ENCODE measurements around the gene PPP2R2C. TPM values are rescaled to one million over a fixed set of nuclear protein-coding genes. Genes with fewer than 3 reads are reported as not detected.

Gene PPP2R2C
- total and polyA plus RNA-seq, 2 experiments from 2014 or later, result 1.3 to 9.2 TPM

DNA sequence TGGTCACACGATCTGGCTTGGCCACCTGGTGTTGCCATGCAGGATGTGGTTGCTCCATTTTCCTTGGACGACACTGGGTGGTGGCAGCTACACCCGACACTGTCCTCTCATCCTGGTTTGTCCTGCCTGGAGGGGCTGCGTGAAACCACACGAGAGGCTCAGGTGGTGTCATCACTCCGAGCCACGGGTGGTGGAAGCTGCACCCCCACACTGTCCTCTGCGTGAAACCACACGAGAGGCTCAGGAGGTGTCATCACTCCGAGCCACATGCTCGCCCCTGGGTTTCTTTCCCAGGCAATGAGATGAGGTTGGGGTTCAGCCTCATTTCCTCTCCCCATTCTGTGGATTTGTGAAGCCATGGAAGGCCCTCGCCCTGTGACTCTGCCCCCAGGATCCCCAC, 168.5 kb downstream of the PPP2R2C start (continued):
- TF ChIP-seq, protein P1, sequence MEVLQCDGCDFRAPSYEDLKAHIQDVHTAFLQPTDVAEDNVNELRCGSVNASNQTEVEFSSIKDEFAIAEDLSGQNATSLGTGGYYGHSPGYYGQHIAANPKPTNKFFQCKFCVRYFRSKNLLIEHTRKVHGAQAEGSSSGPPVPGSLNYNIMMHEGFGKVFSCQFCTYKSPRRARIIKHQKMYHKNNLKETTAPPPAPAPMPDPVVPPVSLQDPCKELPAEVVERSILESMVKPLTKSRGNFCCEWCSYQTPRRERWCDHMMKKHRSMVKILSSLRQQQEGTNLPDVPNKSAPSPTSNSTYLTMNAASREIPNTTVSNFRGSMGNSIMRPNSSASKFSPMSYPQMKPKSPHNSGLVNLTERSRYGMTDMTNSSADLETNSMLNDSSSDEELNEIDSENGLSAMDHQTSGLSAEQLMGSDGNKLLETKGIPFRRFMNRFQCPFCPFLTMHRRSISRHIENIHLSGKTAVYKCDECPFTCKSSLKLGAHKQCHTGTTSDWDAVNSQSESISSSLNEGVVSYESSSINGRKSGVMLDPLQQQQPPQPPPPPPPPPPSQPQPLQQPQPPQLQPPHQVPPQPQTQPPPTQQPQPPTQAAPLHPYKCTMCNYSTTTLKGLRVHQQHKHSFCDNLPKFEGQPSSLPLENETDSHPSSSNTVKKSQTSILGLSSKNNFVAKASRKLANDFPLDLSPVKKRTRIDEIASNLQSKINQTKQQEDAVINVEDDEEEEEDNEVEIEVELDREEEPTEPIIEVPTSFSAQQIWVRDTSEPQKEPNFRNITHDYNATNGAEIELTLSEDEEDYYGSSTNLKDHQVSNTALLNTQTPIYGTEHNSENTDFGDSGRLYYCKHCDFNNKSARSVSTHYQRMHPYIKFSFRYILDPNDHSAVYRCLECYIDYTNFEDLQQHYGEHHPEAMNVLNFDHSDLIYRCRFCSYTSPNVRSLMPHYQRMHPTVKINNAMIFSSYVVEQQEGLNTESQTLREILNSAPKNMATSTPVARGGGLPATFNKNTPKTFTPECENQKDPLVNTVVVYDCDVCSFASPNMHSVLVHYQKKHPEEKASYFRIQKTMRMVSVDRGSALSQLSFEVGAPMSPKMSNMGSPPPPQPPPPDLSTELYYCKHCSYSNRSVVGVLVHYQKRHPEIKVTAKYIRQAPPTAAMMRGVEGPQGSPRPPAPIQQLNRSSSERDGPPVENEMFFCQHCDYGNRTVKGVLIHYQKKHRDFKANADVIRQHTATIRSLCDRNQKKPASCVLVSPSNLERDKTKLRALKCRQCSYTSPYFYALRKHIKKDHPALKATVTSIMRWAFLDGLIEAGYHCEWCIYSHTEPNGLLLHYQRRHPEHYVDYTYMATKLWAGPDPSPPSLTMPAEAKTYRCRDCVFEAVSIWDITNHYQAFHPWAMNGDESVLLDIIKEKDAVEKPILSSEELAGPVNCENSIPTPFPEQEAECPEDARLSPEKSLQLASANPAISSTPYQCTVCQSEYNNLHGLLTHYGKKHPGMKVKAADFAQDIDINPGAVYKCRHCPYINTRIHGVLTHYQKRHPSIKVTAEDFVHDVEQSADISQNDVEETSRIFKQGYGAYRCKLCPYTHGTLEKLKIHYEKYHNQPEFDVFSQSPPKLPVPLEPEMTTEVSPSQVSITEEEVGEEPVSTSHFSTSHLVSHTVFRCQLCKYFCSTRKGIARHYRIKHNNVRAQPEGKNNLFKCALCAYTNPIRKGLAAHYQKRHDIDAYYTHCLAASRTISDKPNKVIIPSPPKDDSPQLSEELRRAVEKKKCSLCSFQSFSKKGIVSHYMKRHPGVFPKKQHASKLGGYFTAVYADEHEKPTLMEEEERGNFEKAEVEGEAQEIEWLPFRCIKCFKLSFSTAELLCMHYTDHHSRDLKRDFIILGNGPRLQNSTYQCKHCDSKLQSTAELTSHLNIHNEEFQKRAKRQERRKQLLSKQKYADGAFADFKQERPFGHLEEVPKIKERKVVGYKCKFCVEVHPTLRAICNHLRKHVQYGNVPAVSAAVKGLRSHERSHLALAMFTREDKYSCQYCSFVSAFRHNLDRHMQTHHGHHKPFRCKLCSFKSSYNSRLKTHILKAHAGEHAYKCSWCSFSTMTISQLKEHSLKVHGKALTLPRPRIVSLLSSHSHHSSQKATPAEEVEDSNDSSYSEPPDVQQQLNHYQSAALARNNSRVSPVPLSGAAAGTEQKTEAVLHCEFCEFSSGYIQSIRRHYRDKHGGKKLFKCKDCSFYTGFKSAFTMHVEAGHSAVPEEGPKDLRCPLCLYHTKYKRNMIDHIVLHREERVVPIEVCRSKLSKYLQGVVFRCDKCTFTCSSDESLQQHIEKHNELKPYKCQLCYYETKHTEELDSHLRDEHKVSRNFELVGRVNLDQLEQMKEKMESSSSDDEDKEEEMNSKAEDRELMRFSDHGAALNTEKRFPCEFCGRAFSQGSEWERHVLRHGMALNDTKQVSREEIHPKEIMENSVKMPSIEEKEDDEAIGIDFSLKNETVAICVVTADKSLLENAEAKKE (CRISPR knock-in tag; IDR thresholded peaks at IDR 0.05), result no peak
- TF ChIP-seq EZH2phosphoT487 (IDR thresholded peaks at IDR 0.05; ENCODE audit: unreplicated experiment), result no peak
- TF ChIP-seq ZNF331 (CRISPR knock-in tag; IDR thresholded peaks at IDR 0.05; ENCODE audit: low read depth), result no peak
- no peak for TF ChIP-seq JUNB (IDR thresholded peaks at IDR 0.05; ENCODE audit: unreplicated experiment)

- peaks cover 27% of the 10 kb centered on the region for H3K36me3 Mint-ChIP-seq (ENCODE audit: low read depth)
- H3K4me3 Mint-ChIP-seq, result no peak overlapping the region
- peaks cover 8% of the 10 kb centered on the region for H3K27me3 Mint-ChIP-seq (ENCODE audit: insufficient read depth, low read depth, poor library complexity)
- TF ChIP-seq, protein P2, sequence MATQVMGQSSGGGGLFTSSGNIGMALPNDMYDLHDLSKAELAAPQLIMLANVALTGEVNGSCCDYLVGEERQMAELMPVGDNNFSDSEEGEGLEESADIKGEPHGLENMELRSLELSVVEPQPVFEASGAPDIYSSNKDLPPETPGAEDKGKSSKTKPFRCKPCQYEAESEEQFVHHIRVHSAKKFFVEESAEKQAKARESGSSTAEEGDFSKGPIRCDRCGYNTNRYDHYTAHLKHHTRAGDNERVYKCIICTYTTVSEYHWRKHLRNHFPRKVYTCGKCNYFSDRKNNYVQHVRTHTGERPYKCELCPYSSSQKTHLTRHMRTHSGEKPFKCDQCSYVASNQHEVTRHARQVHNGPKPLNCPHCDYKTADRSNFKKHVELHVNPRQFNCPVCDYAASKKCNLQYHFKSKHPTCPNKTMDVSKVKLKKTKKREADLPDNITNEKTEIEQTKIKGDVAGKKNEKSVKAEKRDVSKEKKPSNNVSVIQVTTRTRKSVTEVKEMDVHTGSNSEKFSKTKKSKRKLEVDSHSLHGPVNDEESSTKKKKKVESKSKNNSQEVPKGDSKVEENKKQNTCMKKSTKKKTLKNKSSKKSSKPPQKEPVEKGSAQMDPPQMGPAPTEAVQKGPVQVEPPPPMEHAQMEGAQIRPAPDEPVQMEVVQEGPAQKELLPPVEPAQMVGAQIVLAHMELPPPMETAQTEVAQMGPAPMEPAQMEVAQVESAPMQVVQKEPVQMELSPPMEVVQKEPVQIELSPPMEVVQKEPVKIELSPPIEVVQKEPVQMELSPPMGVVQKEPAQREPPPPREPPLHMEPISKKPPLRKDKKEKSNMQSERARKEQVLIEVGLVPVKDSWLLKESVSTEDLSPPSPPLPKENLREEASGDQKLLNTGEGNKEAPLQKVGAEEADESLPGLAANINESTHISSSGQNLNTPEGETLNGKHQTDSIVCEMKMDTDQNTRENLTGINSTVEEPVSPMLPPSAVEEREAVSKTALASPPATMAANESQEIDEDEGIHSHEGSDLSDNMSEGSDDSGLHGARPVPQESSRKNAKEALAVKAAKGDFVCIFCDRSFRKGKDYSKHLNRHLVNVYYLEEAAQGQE (IDR thresholded peaks at IDR 0.05; ENCODE audit: unreplicated experiment), result no peak
- no peak for TF ChIP-seq STAT1 (IDR thresholded peaks at IDR 0.05; ENCODE audit: unreplicated experiment)
- TF ChIP-seq EZH2 (IDR thresholded peaks at IDR 0.05; ENCODE audit: low read depth, unreplicated experiment), result no peak
- TF ChIP-seq, protein P3, sequence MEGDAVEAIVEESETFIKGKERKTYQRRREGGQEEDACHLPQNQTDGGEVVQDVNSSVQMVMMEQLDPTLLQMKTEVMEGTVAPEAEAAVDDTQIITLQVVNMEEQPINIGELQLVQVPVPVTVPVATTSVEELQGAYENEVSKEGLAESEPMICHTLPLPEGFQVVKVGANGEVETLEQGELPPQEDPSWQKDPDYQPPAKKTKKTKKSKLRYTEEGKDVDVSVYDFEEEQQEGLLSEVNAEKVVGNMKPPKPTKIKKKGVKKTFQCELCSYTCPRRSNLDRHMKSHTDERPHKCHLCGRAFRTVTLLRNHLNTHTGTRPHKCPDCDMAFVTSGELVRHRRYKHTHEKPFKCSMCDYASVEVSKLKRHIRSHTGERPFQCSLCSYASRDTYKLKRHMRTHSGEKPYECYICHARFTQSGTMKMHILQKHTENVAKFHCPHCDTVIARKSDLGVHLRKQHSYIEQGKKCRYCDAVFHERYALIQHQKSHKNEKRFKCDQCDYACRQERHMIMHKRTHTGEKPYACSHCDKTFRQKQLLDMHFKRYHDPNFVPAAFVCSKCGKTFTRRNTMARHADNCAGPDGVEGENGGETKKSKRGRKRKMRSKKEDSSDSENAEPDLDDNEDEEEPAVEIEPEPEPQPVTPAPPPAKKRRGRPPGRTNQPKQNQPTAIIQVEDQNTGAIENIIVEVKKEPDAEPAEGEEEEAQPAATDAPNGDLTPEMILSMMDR (conservative IDR thresholded peaks at IDR 0.05; ENCODE audit: low read depth in 2 of 2), result no peak
- no peak for TF ChIP-seq ZNF114 (CRISPR knock-in tag; IDR thresholded peaks at IDR 0.05)
Observed at GRCh38 chr4:6302869-6303268, 169.5 kb downstream of the PPP2R2C start.

More at GRCh38 chr4:6302869-6303268, 169.5 kb downstream of the PPP2R2C start:
- ATAC-seq, result no peak
- Histone ChIP-seq H3K36me3 (ENCODE audit: insufficient read depth) (no peaks in the 10 kb centered on the region; the same call in 1 of the 2 replicates), H3K4me3 (no peak overlapping the region), H3K4me2 (no peak overlapping the region), H3K27ac (ENCODE audit: low read depth) (no peak overlapping the region), H3K79me2 (replicated peaks; ENCODE audit: insufficient read depth) (no peaks in the 10 kb centered on the region; the same call in 1 of the 2 replicates), H2AFZ (no peak overlapping the region), H3K4me1 (ENCODE audit: insufficient read depth) (no peaks in the 10 kb centered on the region), H3F3A (replicated peaks; ENCODE audit: low read depth) (no peaks in the 10 kb centered on the region), H4K20me1 (replicated peaks; ENCODE audit: insufficient read depth) (no peaks in the 10 kb centered on the region), H3K27me3 (ENCODE audit: insufficient read depth) (no peaks in the 10 kb centered on the region), H3K9me2 (ENCODE audit: insufficient read depth) (no peaks in the 10 kb centered on the region)
- H3K27ac Mint-ChIP-seq, result no peak overlapping the region
- DNase-seq (ENCODE audit: low spot score), result no peak
- H3K9me3 Mint-ChIP-seq, result peaks cover under 1% of the 10 kb centered on the region; the same call in 1 of the 3 replicates
- H3K4me1 Mint-ChIP-seq, result no peaks in the 10 kb centered on the region

Measured in GM23338 (cell line).